ENCODE measurements around the gene SPOCK2. TPM values are rescaled to one million over a fixed set of nuclear protein-coding genes. Genes with fewer than 3 reads are reported as not detected.

SPOCK2 gene
- total and polyA plus RNA-seq, 2 donors (not counting 3 experiments of a cell fraction or from before 2014, with no cell fraction given): 0.40 to 1.1 TPM

DNA sequence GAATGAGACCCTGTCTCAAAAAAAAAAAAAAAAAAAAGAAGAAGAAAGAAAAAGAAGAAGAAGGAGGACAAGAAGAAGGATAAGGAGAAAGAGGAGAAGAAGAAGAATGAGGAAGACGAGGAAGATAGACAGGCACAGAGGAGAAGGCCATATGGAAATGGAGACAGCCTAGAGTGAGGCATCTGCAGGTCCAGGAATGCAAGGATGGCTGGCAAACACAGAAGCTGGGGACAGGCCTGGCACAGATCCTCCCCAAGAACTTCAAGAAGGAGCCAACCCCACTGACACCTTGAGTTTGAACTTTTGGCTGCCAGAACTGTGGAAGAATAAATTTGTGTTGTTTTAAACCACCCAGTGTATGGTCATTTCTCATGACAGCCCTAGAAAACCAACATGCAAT lies 38.9 kb downstream of the SPOCK2 start:
- dilution Hi-C loops (cut with MboI; ENCODE audit: extremely low pct_ligation_motif_present, low sequenced_read_pairs): no loop called here
- BruUV-seq (replicated peaks): no TSS peak
- no peak overlapping the region for H3K9ac ChIP-seq (replicated peaks; ENCODE audit: extremely low read depth, insufficient read depth, low read length)
- ChIA-PET POLR2A (no interaction called here), CTCF (interaction anchor here (0.8 to 5.9 kb wide), 24 partner anchors 9 to 279 kb away, joined by 3 to 199 read pairs (median 11); partner anchors contain the start of gene SPOCK2)
- no peak overlapping the region for H2AFZ ChIP-seq (ENCODE audit: low read depth, low read length)
- H4K20me1 ChIP-seq (replicated peaks; ENCODE audit: control insufficient read depth, extremely low read depth, insufficient read depth, low read length): no peaks in the 10 kb centered on the region
- no peaks in the 10 kb centered on the region for H3K9me3 ChIP-seq (replicated peaks; ENCODE audit: control insufficient read depth, insufficient read depth, low read length)
- intact Hi-C loops (cut with micrococcal nuclease): no loop called here
- no peaks in the 10 kb centered on the region for H3K36me3 ChIP-seq (ENCODE audit: control insufficient read depth in 2 of 2, extremely low read depth in 1 of 2, insufficient read depth in 2 of 2, low read length in 2 of 2)
- DNase-seq (ENCODE audit: low read depth, low spot score) (no peak), FAIRE-seq (no peak)
- H3K4me2 ChIP-seq (ENCODE audit: insufficient read depth, low read length): no peak overlapping the region
- no peaks in the 10 kb centered on the region for H3K4me1 ChIP-seq (ENCODE audit: control insufficient read depth, extremely low read depth, insufficient read depth, low read length)
- H3K4me3 ChIP-seq (replicated peaks in 1 of 3; ENCODE audit: insufficient read depth in 1 of 3, low read depth in 1 of 3, low read length in 3 of 3): no peak overlapping the region
- TF ChIP-seq POLR2A (IDR thresholded peaks at IDR 0.05; ENCODE audit: low read depth, low read length) (no peak), POLR2AphosphoS5 (IDR thresholded peaks at IDR 0.05; ENCODE audit: insufficient read depth, low read depth, low read length) (no peak), EZH2 (IDR thresholded peaks at IDR 0.05; ENCODE audit: borderline replicate concordance, low read depth, low read length, severe bottlenecking) (no peak)
- no peak overlapping the region for H3K27ac ChIP-seq (ENCODE audit: insufficient read depth, low read depth, low read length)
- no peaks in the 10 kb centered on the region for H3K9me1 ChIP-seq (replicated peaks; ENCODE audit: control insufficient read depth, extremely low read depth, insufficient read depth, low read length)
- H3K27me3 ChIP-seq (ENCODE audit: control insufficient read depth in 2 of 2, insufficient read depth in 2 of 2, low read length in 2 of 2): no peaks in the 10 kb centered on the region
- H3K79me2 ChIP-seq (ENCODE audit: control insufficient read depth, insufficient read depth, low read length): no peaks in the 10 kb centered on the region

DNA sequence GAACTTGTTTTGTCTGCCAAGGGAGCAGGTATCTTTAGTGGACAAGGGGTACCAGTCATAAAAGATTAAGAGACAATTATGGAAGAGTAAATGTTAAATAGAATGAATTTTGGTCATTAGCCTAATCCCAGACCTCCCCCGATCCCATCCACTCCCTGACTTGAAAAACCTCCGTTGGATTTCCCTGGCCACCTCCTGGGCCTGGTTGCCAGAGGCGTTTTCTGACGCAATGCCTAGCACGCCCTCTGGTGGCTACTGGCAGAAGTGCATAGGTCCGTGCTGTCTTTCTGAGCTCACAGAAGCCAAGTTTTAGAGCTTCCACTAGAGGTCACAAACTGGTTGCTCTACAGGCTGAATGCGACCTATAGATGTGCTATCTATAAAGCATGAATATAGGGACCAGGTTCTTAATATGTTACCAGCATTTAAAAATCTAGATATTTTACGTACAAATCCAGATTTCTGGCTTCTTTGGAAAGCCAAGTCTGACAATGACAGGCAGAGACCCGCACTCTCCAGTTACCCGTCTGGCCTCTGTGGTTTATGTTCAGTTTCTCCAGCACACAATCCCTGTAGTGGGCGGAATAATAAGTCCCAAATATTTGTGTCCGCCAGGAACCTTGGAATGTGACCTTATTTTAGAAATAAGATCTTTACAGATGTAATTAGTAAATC lies 39.8 kb downstream of the SPOCK2 start:
- CTCF ChIA-PET: interaction anchor here (0.6 to 5.9 kb wide), 94 partner anchors 9 to 735 kb away, joined by 3 to 199 read pairs (median 6); partner anchors contain the start of genes ANAPC16, ASCC1, CHST3 and DNAJB12

More for the DNA sequence above, 39.8 kb downstream of the SPOCK2 start:
- no peaks in the 10 kb centered on the region for H3K27me3 ChIP-seq (ENCODE audit: control insufficient read depth in 2 of 2, insufficient read depth in 2 of 2, low read length in 2 of 2)
- POLR2A ChIA-PET: interaction anchor here (0.6 to 1.0 kb wide), 2 partner anchors 83 to 225 kb away, joined by 3 read pairs; partner anchors contain the start of gene DDIT4
- BruUV-seq (replicated peaks): no TSS peak
- no peaks in the 10 kb centered on the region for H4K20me1 ChIP-seq (replicated peaks; ENCODE audit: control insufficient read depth, extremely low read depth, insufficient read depth, low read length)
- no peaks in the 10 kb centered on the region for H3K9me1 ChIP-seq (replicated peaks; ENCODE audit: control insufficient read depth, extremely low read depth, insufficient read depth, low read length)
- H3K27ac ChIP-seq (ENCODE audit: insufficient read depth, low read depth, low read length): no peak overlapping the region
- dilution Hi-C loops (cut with MboI; ENCODE audit: extremely low pct_ligation_motif_present, low sequenced_read_pairs): no loop called here
- no peak overlapping the region for H3K9ac ChIP-seq (replicated peaks; ENCODE audit: extremely low read depth, insufficient read depth, low read length)
- TF ChIP-seq, protein P1, sequence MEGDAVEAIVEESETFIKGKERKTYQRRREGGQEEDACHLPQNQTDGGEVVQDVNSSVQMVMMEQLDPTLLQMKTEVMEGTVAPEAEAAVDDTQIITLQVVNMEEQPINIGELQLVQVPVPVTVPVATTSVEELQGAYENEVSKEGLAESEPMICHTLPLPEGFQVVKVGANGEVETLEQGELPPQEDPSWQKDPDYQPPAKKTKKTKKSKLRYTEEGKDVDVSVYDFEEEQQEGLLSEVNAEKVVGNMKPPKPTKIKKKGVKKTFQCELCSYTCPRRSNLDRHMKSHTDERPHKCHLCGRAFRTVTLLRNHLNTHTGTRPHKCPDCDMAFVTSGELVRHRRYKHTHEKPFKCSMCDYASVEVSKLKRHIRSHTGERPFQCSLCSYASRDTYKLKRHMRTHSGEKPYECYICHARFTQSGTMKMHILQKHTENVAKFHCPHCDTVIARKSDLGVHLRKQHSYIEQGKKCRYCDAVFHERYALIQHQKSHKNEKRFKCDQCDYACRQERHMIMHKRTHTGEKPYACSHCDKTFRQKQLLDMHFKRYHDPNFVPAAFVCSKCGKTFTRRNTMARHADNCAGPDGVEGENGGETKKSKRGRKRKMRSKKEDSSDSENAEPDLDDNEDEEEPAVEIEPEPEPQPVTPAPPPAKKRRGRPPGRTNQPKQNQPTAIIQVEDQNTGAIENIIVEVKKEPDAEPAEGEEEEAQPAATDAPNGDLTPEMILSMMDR (IDR thresholded peaks at IDR 0.05; ENCODE audit: extremely low read depth in 1 of 2, insufficient read depth in 1 of 2, low read depth in 1 of 2, low read length in 2 of 2): peak; percentile 96 to 99
- no peak for TF ChIP-seq POLR2AphosphoS5 (IDR thresholded peaks at IDR 0.05; ENCODE audit: insufficient read depth, low read depth, low read length)
- no peak overlapping the region for H3K4me2 ChIP-seq (ENCODE audit: insufficient read depth, low read length)
- DNase-seq (ENCODE audit: low read depth, low spot score): peak; percentile 94
- intact Hi-C loops (cut with micrococcal nuclease): loop anchor here (1.0 kb wide), 6 partner anchors 70 to 289 kb away; no protein-coding TSS in a partner anchor
- no peaks in the 10 kb centered on the region for H3K4me1 ChIP-seq (ENCODE audit: control insufficient read depth, extremely low read depth, insufficient read depth, low read length)
- H3K79me2 ChIP-seq (ENCODE audit: control insufficient read depth, insufficient read depth, low read length): no peaks in the 10 kb centered on the region
- no peak overlapping the region for H2AFZ ChIP-seq (ENCODE audit: low read depth, low read length)
- no peaks in the 10 kb centered on the region for H3K36me3 ChIP-seq (ENCODE audit: control insufficient read depth in 2 of 2, extremely low read depth in 1 of 2, insufficient read depth in 2 of 2, low read length in 2 of 2)
- peak; percentile 97 for FAIRE-seq
- H3K9me3 ChIP-seq (replicated peaks; ENCODE audit: control insufficient read depth, insufficient read depth, low read length): no peaks in the 10 kb centered on the region
- no peak overlapping the region for H3K4me3 ChIP-seq (replicated peaks in 1 of 3; ENCODE audit: insufficient read depth in 1 of 3, low read depth in 1 of 3, low read length in 3 of 3)
